ENCODE measurements around the gene ANAPC7.
A peak's percentile ranks its signal among the peaks of the same experiment; 100 is the strongest.
"Not testable (repeated sequence)": the region's sequence is repeated elsewhere in the genome, so short reads cannot be mapped to it uniquely, and the experiment has no call there.

Gene ANAPC7, protein sequence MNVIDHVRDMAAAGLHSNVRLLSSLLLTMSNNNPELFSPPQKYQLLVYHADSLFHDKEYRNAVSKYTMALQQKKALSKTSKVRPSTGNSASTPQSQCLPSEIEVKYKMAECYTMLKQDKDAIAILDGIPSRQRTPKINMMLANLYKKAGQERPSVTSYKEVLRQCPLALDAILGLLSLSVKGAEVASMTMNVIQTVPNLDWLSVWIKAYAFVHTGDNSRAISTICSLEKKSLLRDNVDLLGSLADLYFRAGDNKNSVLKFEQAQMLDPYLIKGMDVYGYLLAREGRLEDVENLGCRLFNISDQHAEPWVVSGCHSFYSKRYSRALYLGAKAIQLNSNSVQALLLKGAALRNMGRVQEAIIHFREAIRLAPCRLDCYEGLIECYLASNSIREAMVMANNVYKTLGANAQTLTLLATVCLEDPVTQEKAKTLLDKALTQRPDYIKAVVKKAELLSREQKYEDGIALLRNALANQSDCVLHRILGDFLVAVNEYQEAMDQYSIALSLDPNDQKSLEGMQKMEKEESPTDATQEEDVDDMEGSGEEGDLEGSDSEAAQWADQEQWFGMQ

DNA sequence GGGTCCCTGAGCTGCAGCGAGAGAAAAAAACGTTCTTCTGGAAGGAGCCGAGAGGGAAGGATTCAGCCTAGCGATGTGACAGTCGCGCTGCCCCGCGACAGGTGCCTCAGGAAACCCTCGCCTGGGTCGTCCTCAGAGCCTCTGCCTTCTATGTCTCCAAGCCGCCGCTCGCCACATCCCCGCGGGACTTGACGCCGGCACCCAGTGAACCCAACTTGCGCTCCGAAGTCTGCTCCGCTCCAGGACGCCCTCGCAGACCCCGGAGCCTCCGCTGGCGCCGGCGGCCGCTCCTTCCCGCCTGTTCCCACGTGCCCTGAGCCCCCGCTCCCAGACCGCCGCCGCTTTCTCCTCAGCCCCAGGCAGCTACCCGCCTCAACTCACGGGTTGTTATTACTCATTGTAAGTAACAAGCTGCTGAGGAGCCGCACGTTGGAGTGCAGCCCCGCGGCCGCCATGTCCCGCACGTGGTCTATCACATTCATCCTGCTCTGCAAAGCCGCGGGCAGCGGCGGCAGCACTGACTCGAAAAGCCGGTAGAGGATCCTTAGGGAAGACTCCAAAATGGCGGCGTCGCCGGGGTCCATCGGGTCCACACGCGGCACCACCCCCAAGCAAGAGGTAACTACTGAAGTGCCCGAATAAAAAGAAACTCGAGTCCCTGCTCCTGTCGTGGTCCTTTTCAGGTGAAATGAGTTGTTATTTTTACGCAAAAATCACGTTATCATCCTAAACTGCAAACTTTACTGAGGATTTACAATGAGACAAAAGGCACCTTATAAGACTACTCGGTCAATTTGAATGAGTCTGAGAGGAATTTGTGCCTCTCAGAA is at the start of gene ANAPC7:
TSS of gene ANAPC7 (minus strand) at position 563 of the 830 bp plus-strand sequence. CDS start at position 482, 81 bp downstream.
- peak; percentile 22 to 38 for DNase-seq

DNA sequence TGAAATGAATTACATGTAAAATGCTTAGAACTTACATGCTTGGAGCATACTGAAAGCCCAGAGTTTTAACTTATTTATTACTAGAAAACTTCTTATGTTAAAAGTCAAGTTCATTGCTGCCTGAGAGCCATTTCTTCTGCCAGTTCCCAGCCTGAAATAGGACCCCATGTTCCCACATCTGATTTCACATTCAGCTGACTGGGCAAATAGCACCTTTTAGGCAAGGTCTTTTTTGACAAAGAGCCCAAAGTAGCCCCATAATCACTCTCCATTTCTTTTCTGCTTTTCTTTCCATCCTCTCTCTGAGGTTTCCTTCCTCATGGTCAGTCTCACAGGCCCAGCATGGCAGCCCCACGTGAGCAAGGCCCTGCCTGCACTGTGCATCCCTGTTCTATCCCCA is 47.8 kb upstream of the ANAPC7 start:
- no peak for DNase-seq

DNA sequence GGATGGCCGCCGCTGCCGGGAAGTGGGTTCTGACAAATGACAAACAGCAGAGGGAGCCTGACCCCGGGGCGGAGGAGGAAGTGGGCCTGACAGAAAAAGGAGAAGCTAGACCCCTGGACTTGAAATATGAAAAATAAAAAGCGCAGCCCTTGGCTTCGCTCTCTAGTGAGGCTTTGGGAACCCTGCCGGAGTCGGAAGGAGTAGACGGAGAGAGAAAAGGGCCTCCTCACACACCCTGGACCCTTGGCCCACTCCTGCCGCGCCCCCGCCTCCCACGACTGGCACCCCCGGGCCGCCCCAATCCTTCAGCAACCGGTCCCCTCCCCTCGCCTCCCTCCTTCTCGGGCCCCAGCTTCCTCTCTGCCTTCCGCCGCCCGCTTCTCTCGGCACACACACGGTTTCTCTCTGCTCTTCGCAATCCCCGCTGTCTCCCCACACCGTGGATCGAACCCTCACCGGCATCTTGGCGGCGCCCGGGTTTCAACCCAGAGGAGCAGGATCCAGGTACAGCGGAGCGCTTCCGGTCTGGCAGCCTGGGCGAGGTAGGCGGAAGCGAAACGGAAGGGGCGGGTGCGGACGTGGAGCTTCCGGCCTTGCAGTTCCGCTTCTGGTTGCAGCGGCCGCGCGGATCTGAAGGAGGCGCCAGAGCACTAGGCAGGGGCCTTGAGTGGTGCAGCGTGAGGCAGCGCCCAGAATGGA is 46.4 kb upstream of the ANAPC7 start, which contains the start of gene ARPC3:
TSS of gene ARPC3 (minus strand) at position 539 of the 699 bp plus-strand sequence. CDS start at position 462, 77 bp downstream.
- peak; percentile 15 to 86 for DNase-seq

DNA sequence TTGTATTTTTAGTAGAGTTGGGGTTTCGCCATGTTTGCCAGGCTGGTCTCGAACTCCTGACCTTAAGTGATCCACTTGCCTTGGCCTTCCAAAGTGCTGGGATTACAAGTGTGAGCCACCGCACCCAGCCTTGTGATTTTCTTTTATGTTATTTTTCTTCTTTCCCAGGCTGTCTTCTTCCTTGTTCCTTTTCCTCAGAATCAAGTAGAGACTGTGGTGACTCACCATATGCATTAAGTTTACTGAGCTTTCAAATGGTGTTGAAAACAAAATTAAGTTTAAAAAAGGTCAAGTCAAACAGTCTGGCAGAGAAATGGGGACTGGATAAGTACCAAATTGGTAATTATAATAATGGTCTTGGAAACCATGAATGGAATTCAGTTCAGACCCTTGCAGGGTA is 40.9 kb upstream of the ANAPC7 start:
- no peak for DNase-seq

DNA sequence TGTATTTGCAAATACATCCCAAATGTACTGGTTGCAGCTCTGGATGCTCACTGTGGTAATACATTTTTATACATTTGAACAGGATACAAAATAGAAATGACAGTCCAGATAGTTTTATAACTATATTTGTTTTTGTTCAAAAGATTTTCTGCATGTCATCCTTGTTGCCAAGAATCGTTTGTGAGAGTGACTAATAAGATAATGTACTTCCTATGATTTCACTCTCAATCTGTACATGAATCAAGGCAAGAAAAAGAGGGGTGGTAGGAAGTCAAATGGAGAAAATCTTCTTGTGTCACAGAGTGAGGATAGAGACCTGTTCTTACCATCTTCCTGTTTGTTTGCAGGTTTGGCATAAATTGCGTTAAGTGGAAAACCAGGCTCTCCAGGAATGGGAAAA is 32.7 kb upstream of the ANAPC7 start:
- DNase-seq = no peak

DNA sequence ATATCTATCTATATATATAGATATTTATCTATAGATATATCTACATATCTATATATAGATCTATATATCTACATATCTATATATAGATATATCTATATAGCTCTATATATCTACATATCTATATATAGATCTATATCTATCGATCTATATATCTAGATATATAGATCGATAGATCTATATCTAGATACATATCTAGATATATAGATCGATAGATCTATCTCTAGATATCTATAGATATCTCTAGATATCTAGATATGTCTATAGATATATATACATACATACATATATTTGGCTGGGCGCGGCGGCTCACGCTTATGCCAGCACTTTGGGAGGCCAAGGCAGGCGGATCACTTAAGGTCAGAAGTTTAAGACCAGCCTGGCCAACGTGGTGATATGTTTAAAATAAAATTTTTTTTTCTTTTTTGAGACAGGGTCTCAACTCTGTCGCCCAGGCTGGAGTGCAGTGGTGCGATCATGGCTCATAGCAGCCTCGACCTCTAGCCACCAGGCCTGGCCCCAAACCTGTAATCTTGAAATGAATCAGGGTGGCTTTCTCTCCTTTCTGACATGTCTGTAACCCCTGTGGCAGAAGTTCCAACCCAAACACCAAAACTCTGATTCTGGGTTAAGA is 28.6 kb upstream of the ANAPC7 start:
- no peak for DNase-seq

DNA sequence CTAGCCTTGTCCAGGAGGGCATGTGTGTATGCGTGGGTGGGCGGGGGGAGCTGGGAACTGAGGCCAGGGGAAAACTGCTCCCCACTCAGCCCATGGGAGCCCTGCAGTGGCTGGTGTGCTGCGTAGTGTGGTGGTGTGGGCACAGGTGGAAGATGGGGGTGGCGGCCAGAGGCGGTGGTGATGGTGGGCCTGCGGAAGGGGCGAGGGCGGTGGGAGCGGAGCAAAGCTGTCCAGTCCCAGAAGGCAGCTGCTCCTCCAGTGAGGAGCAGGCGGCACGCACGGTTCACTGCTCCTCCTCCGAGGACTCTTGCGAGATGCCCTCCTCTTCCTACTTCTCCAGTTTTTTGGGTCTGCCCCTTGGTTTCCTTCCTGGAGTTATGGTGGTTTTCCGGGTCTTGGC is 26.2 kb upstream of the ANAPC7 start:
- not testable (repeated sequence) for DNase-seq

DNA sequence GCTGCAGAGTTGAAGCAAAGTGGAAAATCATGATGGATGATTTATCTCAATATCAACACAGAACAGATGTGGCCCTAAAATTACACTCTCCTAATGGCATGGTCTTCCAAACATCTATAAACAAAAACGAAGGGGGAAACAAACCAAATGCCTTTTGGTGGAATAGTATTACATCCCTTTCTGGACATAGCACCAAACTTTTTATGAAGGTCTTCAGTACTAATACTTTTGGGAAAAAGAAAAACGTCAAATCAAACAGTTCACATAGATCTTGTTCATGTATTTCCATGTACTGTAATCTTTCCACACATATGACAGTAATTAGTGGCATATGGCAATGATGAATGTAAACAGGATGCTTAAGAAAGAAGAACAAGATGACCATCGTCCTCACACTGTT is 22.9 kb upstream of the ANAPC7 start:
- no peak for DNase-seq

DNA sequence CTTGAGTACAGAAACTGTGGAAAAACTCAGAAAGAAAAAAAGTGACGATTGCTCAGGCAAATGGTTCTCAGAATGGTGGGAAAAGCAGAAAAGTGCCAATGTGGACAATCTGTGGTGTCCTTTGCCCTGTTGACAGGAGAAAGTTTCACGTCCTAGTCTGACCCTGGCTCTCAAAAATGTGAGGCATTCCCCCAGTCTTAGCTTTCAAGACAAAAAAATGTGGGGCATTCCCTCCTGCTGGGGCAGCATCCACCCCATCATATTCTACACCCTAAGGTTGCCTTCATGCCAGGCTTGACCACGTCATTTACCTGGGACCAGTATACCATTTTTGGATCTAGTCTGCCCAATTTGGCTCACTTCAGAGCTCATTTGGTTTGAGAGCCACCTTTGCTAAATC is 20.7 kb upstream of the ANAPC7 start:
- DNase-seq = no peak

DNA sequence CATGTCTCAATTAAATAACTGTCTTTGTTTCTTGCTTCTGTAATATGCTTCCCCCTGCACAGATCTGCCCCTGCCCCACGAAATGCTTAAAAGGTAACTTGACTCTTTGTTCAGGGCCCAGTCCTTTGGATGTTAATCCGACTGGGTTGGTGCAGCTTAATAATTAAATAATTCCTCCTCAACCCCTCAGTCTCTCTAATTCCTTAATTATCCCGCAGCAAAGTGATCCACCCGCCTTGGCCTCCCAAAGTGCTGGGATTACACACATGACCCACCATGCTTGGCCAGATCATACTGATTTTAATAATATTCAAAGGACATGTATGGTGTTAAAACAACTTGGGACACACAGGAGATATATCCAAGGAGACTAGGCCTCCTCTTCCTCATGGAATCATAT is 18.2 kb upstream of the ANAPC7 start:
- no peak for DNase-seq

DNA sequence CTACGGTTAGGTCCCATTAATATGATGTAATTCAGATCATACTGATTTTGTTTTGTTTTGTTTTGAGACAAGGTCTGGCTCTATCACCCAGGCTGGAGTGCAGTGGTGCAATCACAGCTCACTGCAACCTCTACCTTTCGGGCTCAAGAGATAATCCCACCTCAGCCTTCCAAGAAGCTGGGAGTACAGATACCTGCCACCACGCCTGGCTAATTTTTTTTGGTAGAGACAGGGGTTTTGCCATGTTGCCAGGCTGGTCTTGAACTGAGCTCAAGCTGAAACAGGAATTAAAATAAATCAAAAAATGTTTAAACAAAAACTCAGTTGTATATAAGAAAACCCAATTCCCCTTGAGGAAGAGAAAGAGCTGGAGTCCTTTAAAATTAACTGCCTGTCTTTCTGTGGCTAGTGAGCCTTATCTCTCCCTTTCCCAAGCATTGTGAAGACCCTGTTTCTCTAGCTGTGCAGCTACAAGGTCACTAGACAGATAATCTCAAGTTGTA is 17.7 kb upstream of the ANAPC7 start:
- no peak for DNase-seq

DNA sequence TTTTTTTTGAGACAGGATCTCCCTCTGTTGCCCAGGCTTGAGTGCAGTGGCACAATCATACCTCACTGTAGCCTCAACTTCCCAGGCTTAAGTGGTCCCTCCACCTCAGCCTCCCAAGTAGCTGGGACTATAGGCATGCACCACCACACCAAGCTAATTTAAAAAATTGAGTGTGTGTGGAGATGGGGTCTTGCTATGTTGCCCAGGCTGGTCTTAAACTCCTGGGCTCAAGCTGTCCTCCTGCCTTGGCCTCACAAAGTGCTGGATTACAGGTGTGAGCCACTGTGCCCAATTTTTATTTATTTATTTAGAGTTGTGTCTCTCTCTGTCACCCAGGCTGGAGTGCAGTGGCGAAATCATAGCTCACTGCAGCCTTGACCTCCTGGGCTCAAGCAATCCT is 17.1 kb upstream of the ANAPC7 start:
- not testable (repeated sequence) for DNase-seq

DNA sequence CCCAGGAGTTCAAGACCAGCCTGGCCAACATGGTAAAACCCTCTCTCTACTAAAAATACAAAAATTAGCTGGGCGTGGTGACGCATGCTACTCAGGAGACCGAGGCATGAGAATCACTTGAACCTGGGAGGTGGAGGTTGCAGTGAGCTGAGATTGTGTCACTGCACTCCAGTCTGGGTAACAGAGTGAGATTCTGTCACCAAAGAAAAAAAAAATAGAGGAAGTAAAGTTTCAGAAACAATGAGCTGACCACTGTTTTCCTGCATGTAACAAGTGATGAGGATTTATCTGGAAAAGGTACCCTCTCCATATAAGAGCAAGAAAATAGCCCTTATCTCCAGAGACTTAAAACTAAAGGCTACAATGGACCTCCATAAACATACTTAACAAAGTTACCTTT is 13.6 kb upstream of the ANAPC7 start:
- DNase-seq = not testable (repeated sequence)

DNA sequence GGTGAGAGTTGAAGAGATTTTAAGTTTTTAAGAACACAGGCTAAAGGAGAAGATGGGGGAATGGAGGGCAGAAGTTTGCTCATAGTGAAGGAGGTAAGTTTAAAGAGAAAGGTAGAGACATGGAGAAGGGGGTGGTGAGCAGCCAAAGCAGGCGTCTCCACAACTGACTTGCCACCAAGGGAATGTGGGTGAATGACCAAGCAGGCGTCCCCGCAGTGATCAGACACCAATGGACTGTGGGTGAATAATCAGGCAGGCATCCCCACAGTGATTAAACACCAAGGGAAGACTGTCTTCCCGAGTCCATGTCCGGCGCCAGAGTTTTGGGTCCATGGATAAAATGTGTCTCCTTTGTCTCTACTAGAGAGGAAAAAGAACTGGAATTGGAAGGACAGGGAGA is 6.6 kb upstream of the ANAPC7 start:
- DNase-seq = not testable (repeated sequence)

DNA sequence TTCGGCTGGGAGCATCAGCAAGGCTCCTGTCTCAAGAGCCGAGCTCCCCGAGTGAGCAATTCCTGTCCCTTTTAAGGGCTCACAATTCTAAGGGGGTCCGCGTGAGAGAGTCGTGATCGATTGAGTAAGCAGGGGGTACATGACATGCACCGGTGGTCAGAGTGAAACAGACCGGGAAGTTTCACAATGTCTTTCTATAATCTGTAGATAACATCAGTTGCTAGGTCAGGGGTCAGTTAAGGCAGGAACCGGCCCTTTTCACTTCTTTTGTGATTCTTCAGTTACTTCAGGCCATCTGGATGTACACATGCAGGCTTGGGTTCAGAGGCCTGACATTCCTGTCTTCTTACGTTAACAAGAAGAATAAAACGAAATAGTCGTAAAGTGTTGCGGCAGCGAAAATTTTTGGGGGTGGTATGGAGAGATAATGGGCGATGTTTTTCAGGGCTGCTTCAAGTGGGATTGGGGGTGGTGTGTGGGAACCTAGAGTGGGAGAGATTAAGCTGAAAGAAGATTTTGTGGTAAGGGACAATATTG is 1.7 kb upstream of the ANAPC7 start:
- DNase-seq = not testable (repeated sequence)

DNA sequence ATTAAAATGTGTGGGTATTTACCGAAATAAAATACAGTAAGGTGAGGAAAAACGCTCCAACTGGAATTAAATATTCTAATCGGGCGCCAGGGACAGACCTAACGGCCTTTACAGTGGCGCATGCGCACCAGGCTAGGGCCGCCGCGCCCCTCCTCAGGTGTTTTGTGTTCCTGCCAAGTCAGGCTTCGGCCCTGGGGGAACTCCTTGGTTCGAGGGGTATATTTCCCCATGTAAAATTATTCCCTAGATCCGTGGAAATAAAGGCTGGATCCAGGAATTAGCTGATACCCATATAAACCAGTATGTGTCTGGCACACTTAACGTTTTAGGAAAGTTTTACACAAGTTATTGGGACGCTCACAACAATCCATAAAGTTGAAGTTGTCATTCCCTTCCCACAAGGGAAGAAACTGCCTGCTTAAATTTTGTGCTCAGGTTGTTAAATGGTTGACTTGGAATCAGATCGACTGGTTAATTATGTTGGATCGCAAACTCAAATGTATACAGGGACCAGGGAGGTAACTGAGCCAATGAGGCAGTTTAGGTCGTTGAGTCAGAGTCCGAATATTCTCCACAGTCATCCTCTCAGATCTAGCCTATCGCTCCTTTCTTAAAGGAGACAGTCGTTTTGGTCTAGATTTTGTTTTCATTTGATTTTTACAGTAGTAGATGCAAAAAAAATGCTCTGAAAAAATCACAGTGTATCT is 621 bp upstream of the ANAPC7 start:
- peak in 1 of 2 experiments; percentile 37 for DNase-seq

DNA sequence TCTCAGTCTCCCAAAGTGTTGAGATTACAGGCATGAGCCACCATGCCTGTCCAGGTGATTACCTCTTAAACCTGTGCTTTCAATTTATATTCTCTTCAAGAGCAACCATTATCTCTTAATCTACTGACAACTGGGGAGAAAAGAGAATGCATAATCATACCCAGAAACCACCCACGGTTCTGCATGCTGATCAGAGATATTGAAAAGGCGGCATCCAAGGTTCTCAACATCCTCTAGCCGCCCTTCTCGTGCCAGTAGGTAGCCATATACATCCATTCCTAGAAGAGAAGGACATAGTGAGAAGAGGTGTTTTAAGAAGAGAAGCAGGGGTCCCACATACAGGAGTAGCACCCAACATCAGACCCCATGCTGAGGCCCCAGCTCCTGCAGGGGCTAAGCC is 20.8 kb downstream of the ANAPC7 start:
- DNase-seq = no peak

DNA sequence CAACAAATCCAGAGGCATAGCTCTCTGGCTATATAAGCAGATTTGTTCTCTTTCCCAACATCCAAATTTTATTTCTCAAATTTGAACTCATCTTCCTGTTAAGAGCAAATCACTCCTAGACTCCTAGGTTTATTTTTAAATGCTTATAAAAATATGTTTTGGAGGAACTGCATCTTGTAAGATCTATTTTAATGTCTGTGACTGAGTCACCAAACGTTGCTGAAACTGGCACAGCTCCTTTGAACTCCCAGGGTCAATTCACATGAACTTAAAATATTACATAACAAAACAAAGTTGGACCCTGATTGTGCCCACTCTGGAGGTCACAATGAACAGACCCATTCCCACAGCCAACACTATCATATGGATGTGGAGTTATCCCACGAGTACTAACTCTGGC is 23.9 kb downstream of the ANAPC7 start:
- DNase-seq = no peak

DNA sequence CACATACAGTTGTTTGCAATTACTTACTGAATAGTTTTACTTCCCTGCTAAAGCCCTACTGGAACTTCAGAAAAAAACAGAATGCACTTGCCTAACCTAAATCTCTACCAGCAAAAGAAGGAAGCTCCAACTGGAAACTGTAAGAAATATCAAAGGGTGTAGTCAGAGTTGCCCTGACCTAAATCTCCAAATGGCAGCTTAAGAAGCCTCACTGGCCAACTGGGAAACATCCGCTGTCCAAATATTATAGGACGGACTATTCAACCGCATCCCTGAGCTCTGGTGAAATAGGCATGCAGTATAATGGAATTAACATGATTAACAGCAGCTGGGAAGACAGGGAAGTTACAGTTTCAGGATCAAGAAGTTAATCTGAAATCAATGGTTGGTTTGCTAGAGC is 24.3 kb downstream of the ANAPC7 start:
- no peak for DNase-seq

DNA sequence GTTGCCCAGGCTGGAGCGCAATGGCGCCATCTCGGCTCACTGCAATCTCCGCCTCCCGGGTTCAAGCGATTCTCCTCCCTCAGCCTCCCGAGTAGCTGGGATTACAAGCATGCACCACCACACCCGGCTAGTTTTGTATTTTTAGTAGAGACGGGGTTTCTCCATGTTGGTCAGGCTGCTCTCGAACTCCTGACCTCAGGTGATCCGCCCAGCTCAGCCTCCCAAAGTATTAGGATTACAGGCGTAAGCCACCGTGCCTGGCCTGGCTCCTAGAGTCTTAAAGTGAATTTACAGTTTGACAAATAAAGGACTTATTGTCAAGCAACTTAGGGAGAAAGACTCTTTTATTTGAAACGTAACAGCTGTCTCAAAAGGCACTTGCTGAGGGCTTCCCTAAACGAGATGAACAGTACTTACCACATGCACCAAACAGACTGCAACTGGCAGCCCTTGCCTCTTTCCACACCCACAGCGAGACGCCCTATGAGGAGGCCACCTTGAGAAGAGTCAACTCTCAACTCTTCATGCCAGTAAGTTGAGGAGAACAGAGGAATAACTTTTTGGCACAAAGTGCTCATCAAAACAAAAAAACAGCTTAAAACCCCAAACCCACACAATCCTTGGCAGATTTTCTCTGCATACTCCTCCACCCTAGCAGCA is 25.2 kb downstream of the ANAPC7 start:
- not testable (repeated sequence) for DNase-seq
